MCF 10A (cell line): ENCODE data around the gene MOSMO. TPM values are rescaled to one million over a fixed set of nuclear protein-coding genes. Genes with fewer than 3 reads are reported as not detected.

Source experiments
- BruUV-seq: library from RNA; stranded (reverse); fragments of 400-500 nt; replicated peaks from 2 replicates; lab custom pipeline; 2021; lab: Mats Ljungman, UMichigan
- CTCF ChIA-PET: fragments of 300-600 bp; sonication (Branson Sonifier 250); formaldehyde crosslinking; extraction: SDS; loops from one replicate; lab custom pipeline; 2021; ENCODE audit warnings: antibody characterized with exemption, inconsistent platforms; lab: Yijun Ruan, JAX
- POLR2A ChIA-PET: fragments of 300-600, 350-650 bp; sonication (Branson Sonifier 250); formaldehyde crosslinking; extraction: SDS; loops from one replicate; lab custom pipeline; 2020; ENCODE audit warnings: antibody characterized with exemption, inconsistent platforms; lab: Yijun Ruan, JAX
- DNase-seq: peaks from one replicate; pipeline ENCODE4 v3.0.0-alpha.2; 2018; ENCODE audit not compliant: unreplicated experiment
- H3K27ac Mint-ChIP-seq: one replicate; pipeline ENCODE4 v1.8.0; 2022; ENCODE audit warnings: mild to moderate bottlenecking, low read depth, mixed read lengths; ENCODE audit not compliant: unreplicated experiment
- H3K27me3 Mint-ChIP-seq: one replicate; pipeline ENCODE4 v1.8.0; 2022; ENCODE audit warnings: mixed read lengths; ENCODE audit not compliant: insufficient read depth, unreplicated experiment
- H3K36me3 Mint-ChIP-seq: one replicate; pipeline ENCODE4 v1.8.0; 2022; ENCODE audit warnings: mild to moderate bottlenecking, moderate library complexity, mixed read lengths; ENCODE audit not compliant: insufficient read depth, unreplicated experiment
- H3K4me1 Mint-ChIP-seq: one replicate; pipeline ENCODE4 v1.8.0; 2022; ENCODE audit warnings: mixed read lengths; ENCODE audit not compliant: insufficient read depth, unreplicated experiment
- H3K4me3 Mint-ChIP-seq: one replicate; pipeline ENCODE4 v1.8.0; 2022; ENCODE audit warnings: mild to moderate bottlenecking, moderate library complexity, mixed read lengths; ENCODE audit not compliant: unreplicated experiment
- H3K9me3 Mint-ChIP-seq: one replicate; pipeline ENCODE4 v1.8.0; 2022; ENCODE audit warnings: mixed read lengths; ENCODE audit not compliant: unreplicated experiment
- CTCF ChIP-seq: fragments of 200-600 bp; IDR thresholded peaks from one replicate; pipeline ENCODE4 v1.8.0; 2022; ENCODE audit warnings: antibody characterized with exemption, mild to moderate bottlenecking; ENCODE audit not compliant: unreplicated experiment
- intact Hi-C: fragments of 100-400 bp; cut with micrococcal nuclease; formaldehyde crosslinking; loops from 2 replicates; pipeline ENCODE4 v1.14.1; 2022
- total RNA-seq: library from RNA; stranded (reverse); gene quantifications from 2 replicates; pipeline ENCODE4 v1.2.3, GENCODE V29; 2022

Gene MOSMO
- total RNA-seq, 1 experiment from 2014 or later: 16.4 TPM

GRCh38 chr16:21991621-21992020 lies 16.3 kb upstream of the MOSMO start:
- no peaks in the 10 kb centered on the region for H3K36me3 Mint-ChIP-seq
- H3K4me3 Mint-ChIP-seq: no peak overlapping the region
- intact Hi-C loops: no loop called here
- no peak for DNase-seq
- ChIA-PET POLR2A (interaction anchor here (0.6 to 1.3 kb wide), 4 partner anchors 9 to 108 kb away, joined by 3 to 4 read pairs (median 4); partner anchors contain the start of gene PDZD9), CTCF (interaction anchor here (0.7 to 2.8 kb wide), 4 partner anchors 10 to 1058 kb away, joined by 3 to 22 read pairs (median 10); no protein-coding TSS in a partner anchor)
- no TSS peak for BruUV-seq
- no peaks in the 10 kb centered on the region for H3K9me3 Mint-ChIP-seq
- no peak for TF ChIP-seq CTCF
- H3K4me1 Mint-ChIP-seq: no peaks in the 10 kb centered on the region
- H3K27ac Mint-ChIP-seq: no peak overlapping the region
- no peaks in the 10 kb centered on the region for H3K27me3 Mint-ChIP-seq

- no peaks in the 10 kb centered on the region for H3K36me3 Mint-ChIP-seq
- BruUV-seq: no TSS peak
- H3K4me1 Mint-ChIP-seq: peaks cover 10% of the 10 kb centered on the region
- CTCF ChIA-PET: interaction anchor here (1.2 to 17.1 kb wide), 2 partner anchors 83 to 104 kb away, joined by 3 to 502 read pairs; no protein-coding TSS in a partner anchor
- no peaks in the 10 kb centered on the region for H3K9me3 Mint-ChIP-seq
- H3K27ac Mint-ChIP-seq: no peak overlapping the region
- POLR2A ChIA-PET: interaction anchor here (0.8 to 1.0 kb wide), 2 partner anchors 10 to 31 kb away, joined by 3 read pairs; no protein-coding TSS in a partner anchor
- intact Hi-C loops: no loop called here
- TF ChIP-seq CTCF: no peak
- no peaks in the 10 kb centered on the region for H3K27me3 Mint-ChIP-seq
- H3K4me3 Mint-ChIP-seq: no peak overlapping the region
- DNase-seq: no peak
These were observed 12.9 kb upstream of the MOSMO start for GRCh38 chr16:21994856-21995465.

- DNase-seq: no peak
- Mint-ChIP-seq H3K4me1 (peaks cover 22% of the 10 kb centered on the region), H3K9me3 (no peaks in the 10 kb centered on the region), H3K27me3 (no peaks in the 10 kb centered on the region), H3K4me3 (no peak overlapping the region), H3K27ac (no peak overlapping the region), H3K36me3 (no peaks in the 10 kb centered on the region)
- intact Hi-C loops: no loop called here
- CTCF ChIA-PET: interaction anchor here (0.7 to 17.1 kb wide), 6 partner anchors 75 to 192 kb away, joined by 3 to 502 read pairs (median 4); no protein-coding TSS in a partner anchor
- no TSS peak for BruUV-seq
- POLR2A ChIA-PET: interaction anchor here (0.6 to 2.2 kb wide), 3 partner anchors 12 to 194 kb away, joined by 3 to 9 read pairs (median 3); no protein-coding TSS in a partner anchor
- no peak for TF ChIP-seq CTCF
These were observed 10.8 kb upstream of the MOSMO start for GRCh38 chr16:21996923-21997696.
